Astrocyte of the cerebellum (primary cell): Measurements from ENCODE around the gene DNAJC3.
"Not testable (repeated sequence)": the region's sequence is repeated elsewhere in the genome, so short reads cannot be mapped to it uniquely, and the experiment has no call there.

Source experiments
- DNase-seq: peaks from one replicate; pipeline ENCODE4 v3.0.0-alpha.2; 2011; ENCODE audit warnings: low read depth
- H3K4me3 ChIP-seq: 2 replicates; pipeline ENCODE4 v1.5.1; 2011; ENCODE audit warnings: mild to moderate bottlenecking, low read depth, low read length, moderate library complexity
- in situ Hi-C: cut with HindIII; loops from 2 replicates; pipeline ENCODE4 v1.10.0; 2017; ENCODE audit warnings: low sequenced_read_pairs
- TF ChIP-seq, protein P1 (sequence below): IDR thresholded peaks from 2 replicates; pipeline ENCODE4 v1.5.1; 2012; ENCODE audit warnings: low read length, low read depth, moderate library complexity, mild to moderate bottlenecking; ENCODE audit errors: missing control alignments

The DNAJC3 gene

DNA sequence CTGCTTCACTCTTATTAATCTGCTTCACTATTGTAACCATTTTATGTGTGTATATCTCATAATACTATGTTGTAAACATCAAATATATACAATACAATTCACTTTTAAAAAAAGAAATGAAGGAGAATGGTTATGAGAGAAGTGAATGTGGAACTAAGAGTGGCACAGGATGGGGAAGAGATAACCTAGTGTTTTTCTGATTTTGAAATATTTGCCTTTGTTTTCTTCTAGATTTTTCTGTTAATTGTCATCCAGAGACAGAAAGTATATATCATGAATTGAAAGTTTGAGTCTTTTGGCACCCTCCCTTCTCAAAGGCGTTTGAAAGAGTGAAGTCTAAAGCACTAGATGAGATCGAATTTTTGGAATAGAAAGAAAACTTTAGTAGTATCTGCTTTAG is 2.8 kb downstream of the DNAJC3 start:
- H3K4me3 ChIP-seq = no peak overlapping the region
- TF ChIP-seq, protein P1, sequence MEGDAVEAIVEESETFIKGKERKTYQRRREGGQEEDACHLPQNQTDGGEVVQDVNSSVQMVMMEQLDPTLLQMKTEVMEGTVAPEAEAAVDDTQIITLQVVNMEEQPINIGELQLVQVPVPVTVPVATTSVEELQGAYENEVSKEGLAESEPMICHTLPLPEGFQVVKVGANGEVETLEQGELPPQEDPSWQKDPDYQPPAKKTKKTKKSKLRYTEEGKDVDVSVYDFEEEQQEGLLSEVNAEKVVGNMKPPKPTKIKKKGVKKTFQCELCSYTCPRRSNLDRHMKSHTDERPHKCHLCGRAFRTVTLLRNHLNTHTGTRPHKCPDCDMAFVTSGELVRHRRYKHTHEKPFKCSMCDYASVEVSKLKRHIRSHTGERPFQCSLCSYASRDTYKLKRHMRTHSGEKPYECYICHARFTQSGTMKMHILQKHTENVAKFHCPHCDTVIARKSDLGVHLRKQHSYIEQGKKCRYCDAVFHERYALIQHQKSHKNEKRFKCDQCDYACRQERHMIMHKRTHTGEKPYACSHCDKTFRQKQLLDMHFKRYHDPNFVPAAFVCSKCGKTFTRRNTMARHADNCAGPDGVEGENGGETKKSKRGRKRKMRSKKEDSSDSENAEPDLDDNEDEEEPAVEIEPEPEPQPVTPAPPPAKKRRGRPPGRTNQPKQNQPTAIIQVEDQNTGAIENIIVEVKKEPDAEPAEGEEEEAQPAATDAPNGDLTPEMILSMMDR = no peak
- no peak for DNase-seq
- in situ Hi-C loops = loop anchor here (5.0 kb wide), 2 partner anchors 97 to 153 kb away; no protein-coding TSS in a partner anchor

- in situ Hi-C loops = no loop called here
- TF ChIP-seq, protein P1 = no peak
Observed at GRCh38 chr13:95684418-95684817, 7.5 kb downstream of the DNAJC3 start.

GRCh38 chr13:95684960-95685359 is 8.0 kb downstream of the DNAJC3 start:
- DNase-seq, in situ Hi-C loops, H3K4me3 ChIP-seq: not testable (repeated sequence)

More at GRCh38 chr13:95684418-95684817, 7.5 kb downstream of the DNAJC3 start:
- DNase-seq = no peak
- no peak overlapping the region for H3K4me3 ChIP-seq

DNA sequence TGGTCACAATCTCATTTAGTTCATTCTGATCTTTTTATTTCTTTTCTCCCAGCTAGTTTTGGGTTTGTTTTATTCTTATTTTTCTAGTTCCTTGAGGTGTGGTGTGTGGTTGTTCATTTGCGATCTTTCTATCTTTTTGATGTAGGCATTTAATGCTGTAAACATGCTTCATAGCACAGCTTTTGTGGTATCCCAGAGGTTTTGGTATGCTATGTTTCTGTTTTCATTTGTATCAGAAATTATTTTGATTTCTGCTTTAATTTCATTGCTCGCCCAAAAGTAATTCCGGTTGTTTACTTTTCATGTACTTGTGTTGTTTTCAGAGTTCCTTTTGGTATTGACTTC is 12.6 kb downstream of the DNAJC3 start:
- in situ Hi-C loops = no loop called here
- DNase-seq = no peak
- TF ChIP-seq, protein P1 = no peak
- H3K4me3 ChIP-seq = no peak overlapping the region

GRCh38 chr13:95690986-95691385 is 14.0 kb downstream of the DNAJC3 start:
- DNase-seq, in situ Hi-C loops, H3K4me3 ChIP-seq: not testable (repeated sequence)

GRCh38 chr13:95697052-95697680 is 20.2 kb downstream of the DNAJC3 start:
- H3K4me3 ChIP-seq = no peak overlapping the region
- DNase-seq = no peak
- in situ Hi-C loops = loop anchor here (5.0 kb wide), 1 partner anchor 75 kb away; no protein-coding TSS in a partner anchor
- TF ChIP-seq, protein P1 = no peak

DNA sequence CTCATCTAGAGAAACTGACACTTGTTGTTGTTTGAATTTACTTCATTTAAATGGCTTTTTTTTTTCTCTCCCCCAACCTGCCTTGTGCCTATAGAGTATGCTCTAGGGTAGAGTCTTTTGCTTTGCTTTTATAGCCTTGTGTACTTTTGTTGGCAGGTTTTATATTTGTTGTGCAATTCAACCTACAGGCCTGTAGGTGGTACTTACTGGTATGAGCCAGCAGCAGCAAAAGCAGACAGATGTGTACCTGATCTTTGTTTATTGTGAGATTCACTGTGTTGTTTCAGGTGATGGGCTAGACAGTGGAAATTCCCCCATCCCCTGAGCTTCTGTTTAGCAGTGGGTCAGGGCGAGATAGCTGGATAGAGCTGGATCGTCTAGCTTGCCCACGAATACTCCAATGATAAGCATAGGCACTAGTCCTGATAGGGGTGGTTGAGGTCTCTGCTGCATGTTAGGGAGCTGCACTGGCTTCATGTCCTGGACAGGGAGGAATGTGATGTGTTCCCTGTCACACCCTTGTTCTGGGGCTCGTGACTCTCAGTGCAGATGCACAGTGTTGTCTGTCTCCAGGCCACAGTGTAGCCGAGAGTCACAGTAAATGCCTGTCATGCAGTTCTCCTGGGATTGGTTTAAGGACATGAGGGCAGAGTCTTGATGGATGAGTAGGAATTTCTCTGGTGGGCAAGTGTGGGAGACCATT is 21.3 kb downstream of the DNAJC3 start:
- H3K4me3 ChIP-seq = no peak overlapping the region
- no peak for DNase-seq
- in situ Hi-C loops = loop anchor here (5.0 kb wide), 1 partner anchor 74 kb away; no protein-coding TSS in a partner anchor
- TF ChIP-seq, protein P1 = peak; percentile 38
